Lower leg skin (tissue), 4 donors: Measurements from ENCODE around the gene SRP68. TPM values are rescaled to one million over a fixed set of nuclear protein-coding genes. Genes with fewer than 3 reads are reported as not detected.

Experiments used
- DNase-seq, 2 donors: peaks; one replicate each; pipeline ENCODE4 v3.0.0-alpha.2; 2019; ENCODE audit warnings: low spot score in 2 of 2
- H3K4me3 ChIP-seq: fragments of 200-600 bp; sonication (generic); 2 replicates; pipeline ENCODE4 v1.5.1; 2017; ENCODE audit warnings: mild to moderate bottlenecking, low read depth; ENCODE audit not compliant: poor library complexity, severe bottlenecking
- CTCF ChIP-seq, 3 donors: fragments of 450-650 bp; IDR thresholded peaks; one replicate each; pipeline ENCODE4 v1.5.1; 2016; ENCODE audit warnings: antibody characterized with exemption in 3 of 3, mild to moderate bottlenecking in 3 of 3, moderate library complexity in 2 of 3
- POLR2A ChIP-seq, 2 donors: fragments of 450-650 bp; IDR thresholded peaks; one replicate each; pipeline ENCODE4 v1.6.1; 2016 to 2017; ENCODE audit warnings: antibody characterized with exemption in 2 of 2, mild to moderate bottlenecking in 1 of 2, moderate library complexity in 1 of 2
- WGBS, 2 donors: methylation state at CpG; one replicate each; pipeline ENCODE4 v1.1.5; 2018; 5-methylcytosine and 5-hydroxymethylcytosine counted together
- intact Hi-C: fragments of 100-400 bp; cut with DNase I; formaldehyde crosslinking; loops from one replicate; pipeline ENCODE4 v1.15.0; 2023; ENCODE audit warnings: low total_unique reads
- total RNA-seq, 4 donors: library from RNA; depleted of rRNA; stranded (reverse); fragments of >200 nt; gene quantifications; one replicate each; pipeline ENCODE4 v1.1.0, GENCODE V29; 2016

Gene SRP68
- total RNA-seq, 4 donors from 2014 or later = 67.2 to 76.5 (median 72.3) TPM

GRCh38 chr17:76040376-76040775 is 31.9 kb downstream of the SRP68 start:
- TF ChIP-seq POLR2A (IDR thresholded peaks at IDR 0.05) (no peak), CTCF (IDR thresholded peaks at IDR 0.05) (no peak)
- no peak overlapping the region for H3K4me3 ChIP-seq
- intact Hi-C loops = no loop called here
- 69 to 82% methylated on average over 6 of the region's 6 CpGs for WGBS, 2 donors
- no peak for DNase-seq

- WGBS, 2 donors = 72 to 87% methylated on average over 6 of the region's 6 CpGs
- H3K4me3 ChIP-seq = no peak overlapping the region
- TF ChIP-seq CTCF (IDR thresholded peaks at IDR 0.05) (no peak), POLR2A (IDR thresholded peaks at IDR 0.05) (no peak)
- DNase-seq = no peak
- intact Hi-C loops = no loop called here
Measured at GRCh38 chr17:76039121-76039520, 33.2 kb downstream of the SRP68 start.

GRCh38 chr17:76038050-76038449 is 34.3 kb downstream of the SRP68 start:
- no peak for DNase-seq
- intact Hi-C loops = no loop called here
- TF ChIP-seq CTCF (IDR thresholded peaks at IDR 0.05) = no peak
- 65 to 76% methylated on average over 3 of the region's 3 CpGs for WGBS, 2 donors
- no peak overlapping the region for H3K4me3 ChIP-seq

- intact Hi-C loops = no loop called here
- no peak for TF ChIP-seq CTCF (IDR thresholded peaks at IDR 0.05)
- no peak for TF ChIP-seq POLR2A (IDR thresholded peaks at IDR 0.05)
- no peak for DNase-seq
- no peak overlapping the region for H3K4me3 ChIP-seq
- 48 to 49% methylated on average over 22 of the region's 22 CpGs for WGBS, 2 donors
Measured at GRCh38 chr17:76036497-76037261, 35.6 kb downstream of the SRP68 start.

- intact Hi-C loops = no loop called here
- no peak overlapping the region for H3K4me3 ChIP-seq
- TF ChIP-seq POLR2A (IDR thresholded peaks at IDR 0.05) (no peak), CTCF (IDR thresholded peaks at IDR 0.05) (no peak)
- no peak for DNase-seq
- 73 to 81% methylated on average over 13 of the region's 13 CpGs for WGBS, 2 donors
Measured at GRCh38 chr17:76034428-76035350, 37.6 kb downstream of the SRP68 start.
